GM21723 (cell line): ENCODE measurements around the gene BPI.
"Not testable (repeated sequence)": the region's sequence is repeated elsewhere in the genome, so short reads cannot be mapped to it uniquely, and the experiment has no call there.

Experiments used
- ATAC-seq: cut with Tn5 transposase; IDR thresholded peaks from one replicate; pipeline ENCODE4 v1.9.1; 2021; ENCODE audit warnings: mild to moderate bottlenecking, moderate library complexity; ENCODE audit not compliant: unreplicated experiment

BPI gene

DNA sequence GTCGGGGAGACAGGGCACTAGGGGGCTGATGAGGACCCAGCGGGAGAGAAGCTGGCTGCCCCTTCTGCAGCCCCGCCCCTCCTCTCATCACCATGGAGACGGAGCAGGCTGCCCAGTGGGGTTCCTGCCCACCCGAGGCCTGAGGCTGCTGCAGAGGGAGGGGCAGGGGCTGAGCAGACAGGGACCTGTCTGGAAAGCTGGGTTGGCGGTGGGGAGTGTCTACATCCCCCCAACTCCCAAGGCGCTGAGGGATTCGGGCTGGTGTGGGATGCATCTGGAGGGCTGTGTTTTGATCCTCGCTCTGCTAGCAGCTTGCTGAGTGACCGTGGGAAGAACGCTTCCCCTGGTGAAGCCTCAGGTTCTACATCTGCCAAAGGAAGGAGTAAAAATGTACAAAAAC is 1.2 kb upstream of the BPI start:
- ATAC-seq: no peak

DNA sequence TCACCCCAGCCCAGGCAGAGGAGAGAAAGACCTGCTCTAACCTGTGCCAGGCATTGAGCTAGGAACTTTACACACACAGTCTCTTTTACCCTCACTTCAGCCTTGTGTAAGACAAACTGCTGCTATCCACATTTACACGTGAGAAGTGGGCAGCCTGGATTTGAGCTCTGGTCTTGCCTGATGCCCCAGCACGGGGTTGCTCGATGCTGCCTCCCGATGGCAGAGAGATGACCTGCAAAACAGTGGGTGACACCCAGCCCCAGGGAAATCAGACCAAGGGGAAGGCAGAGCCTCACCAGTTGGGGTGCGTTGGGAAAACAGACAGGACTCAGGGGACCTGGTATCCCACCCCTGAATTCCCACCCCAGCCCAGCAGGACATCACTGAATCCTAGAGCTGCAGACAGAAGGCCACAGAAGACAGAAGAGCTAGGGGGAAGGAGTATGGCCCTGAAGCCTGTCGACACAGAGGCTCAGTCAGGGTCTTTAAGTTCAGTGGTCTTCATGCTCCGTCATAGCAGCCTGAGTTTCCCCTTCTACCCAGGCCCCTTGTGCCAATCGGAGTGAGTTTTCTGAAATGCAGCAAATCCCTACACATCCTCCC is 990 bp downstream of the BPI start:
- no peak for ATAC-seq

GRCh38 chr20:38305541-38305940 is 1.6 kb downstream of the BPI start:
- ATAC-seq: no peak

GRCh38 chr20:38306379-38306778 is 2.4 kb downstream of the BPI start:
- no peak for ATAC-seq

GRCh38 chr20:38307371-38308046 is 3.6 kb downstream of the BPI start:
- no peak for ATAC-seq

DNA sequence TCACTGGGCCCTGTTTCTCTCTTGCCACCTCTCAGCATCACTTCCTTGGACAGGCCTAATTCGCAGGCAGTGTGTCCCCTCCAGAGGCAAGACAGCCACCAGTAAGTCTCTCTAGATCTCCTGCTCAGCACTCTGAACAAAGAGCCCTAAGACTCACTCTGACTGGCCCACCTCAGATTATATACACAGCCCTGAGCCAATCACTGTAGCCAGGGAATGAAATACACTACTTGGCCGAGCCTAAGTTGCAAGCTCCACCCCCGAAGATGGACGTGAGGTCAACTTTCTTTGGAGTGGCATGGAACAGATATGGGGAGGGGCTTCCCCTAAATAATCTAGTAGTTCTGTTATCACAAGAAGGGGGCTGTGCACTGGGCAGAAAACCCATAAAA is 4.1 kb downstream of the BPI start:
- no peak for ATAC-seq

- no peak for ATAC-seq
These were observed 4.5 kb downstream of the BPI start for GRCh38 chr20:38308447-38308846.

DNA sequence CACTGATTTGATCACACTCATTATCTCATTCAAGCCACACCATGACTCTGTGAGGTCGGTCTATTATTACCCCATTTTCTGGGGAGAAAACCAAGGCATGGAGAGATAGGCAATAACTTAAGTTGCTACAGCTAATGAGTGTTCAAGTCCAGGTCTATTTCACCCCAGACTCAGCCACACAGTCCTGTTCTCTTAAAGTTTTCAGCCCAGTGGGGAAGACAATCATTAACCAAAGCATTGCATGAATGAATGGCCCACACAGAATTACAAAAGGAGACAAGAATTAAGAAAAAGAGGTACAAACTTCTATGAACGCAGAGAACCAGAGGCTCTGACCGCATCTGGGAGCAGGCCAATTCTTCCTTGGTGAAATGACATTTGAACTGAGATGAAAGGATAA is 7.1 kb downstream of the BPI start:
- ATAC-seq: no peak

- no peak for ATAC-seq
These were observed 7.5 kb downstream of the BPI start for GRCh38 chr20:38311491-38311890.

DNA sequence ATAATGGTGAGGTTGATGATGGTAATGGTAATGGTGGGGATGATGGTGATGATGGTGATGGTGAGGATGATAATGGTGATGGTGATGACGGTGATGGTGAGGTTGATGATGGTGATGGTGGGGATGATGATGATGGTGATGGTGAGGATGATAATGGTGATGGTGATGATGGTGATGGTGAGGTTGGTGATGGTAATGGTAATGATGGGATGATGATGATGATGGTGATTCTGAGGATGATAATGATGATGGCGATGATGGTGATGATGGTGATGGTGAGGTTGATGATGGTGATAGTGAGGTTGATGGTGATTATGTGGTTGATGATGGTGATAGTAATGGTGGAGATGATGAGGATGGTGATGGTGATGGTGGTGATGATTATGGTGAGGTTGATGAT is 9.7 kb downstream of the BPI start:
- no peak for ATAC-seq

- not testable (repeated sequence) for ATAC-seq
These were observed 10.4 kb downstream of the BPI start for GRCh38 chr20:38314350-38314749.

DNA sequence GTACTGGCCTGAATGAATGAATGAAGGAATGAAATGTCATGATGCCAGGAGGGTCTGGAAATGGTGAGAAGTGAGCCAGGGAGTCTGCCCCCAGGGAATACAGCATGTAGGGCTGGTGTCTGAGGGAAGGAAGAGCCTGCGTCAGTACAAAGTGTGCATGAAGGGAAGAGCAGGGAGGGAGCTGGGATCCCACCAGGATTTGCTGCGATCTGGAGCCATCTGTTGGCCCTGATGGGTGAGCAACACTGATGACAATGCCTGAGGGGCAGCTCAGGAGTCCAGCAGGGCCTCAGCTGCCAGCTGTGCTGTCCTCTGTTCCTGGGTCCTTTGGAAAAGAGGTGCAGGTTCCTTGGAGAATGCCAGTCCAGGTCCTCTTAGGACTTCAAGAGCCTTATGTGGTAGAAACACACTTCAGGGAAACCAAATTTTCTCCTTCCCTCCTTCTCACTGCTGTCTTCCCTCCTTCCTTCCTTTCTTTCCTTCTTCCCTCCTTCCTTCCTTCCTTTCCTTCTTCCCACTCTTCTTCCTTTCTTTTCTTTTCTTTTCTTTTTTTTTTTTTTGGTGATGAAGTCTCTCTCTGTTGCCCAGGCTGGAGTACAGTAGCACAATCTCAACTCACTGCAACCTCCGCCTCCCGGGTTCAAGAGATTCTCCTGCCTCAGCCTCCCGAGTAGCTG is 11.5 kb downstream of the BPI start:
- no peak for ATAC-seq

DNA sequence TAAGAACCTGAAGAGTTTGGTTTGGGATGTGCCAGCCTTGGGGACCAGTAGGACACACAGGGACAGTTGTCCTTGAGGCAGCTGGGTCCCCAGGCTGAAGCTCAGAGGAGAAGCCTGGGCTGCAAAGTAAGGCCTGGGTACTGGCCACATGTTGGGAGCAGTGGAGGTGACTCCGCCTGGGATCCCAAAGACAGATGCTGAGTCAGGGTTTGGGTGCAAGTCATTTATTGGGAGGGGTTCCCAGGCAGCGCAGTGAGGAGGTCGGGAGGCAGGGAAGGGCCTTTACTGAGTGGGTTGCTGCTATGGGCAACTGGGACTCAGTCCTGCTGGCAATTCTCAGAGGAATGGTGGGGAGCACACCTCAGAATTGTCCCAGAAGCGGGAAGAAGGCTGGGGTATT is 12.4 kb downstream of the BPI start:
- no peak for ATAC-seq

DNA sequence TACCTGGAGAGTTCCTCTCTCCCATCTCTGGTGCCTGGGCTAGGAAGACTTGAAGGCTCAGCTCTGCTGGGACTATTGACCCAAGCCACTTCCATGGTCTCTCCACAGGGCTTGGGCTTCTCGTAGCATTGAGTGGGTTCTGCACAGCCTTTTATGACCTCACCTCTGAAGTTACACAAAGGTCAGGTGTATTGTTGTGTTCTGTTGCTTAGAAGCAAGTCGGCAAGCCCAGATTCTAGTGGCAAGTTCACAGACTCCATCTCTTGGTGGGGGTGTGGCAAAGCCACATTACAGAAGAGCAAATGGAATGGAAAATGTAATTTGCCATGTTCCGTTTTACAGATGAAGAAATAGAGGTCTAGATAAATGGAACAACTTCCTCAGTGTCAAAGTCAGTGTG is 13.5 kb downstream of the BPI start:
- no peak for ATAC-seq

GRCh38 chr20:38320221-38320620 is 16.3 kb downstream of the BPI start:
- no peak for ATAC-seq

GRCh38 chr20:38321959-38322598 is 18.1 kb downstream of the BPI start:
- no peak for ATAC-seq

DNA sequence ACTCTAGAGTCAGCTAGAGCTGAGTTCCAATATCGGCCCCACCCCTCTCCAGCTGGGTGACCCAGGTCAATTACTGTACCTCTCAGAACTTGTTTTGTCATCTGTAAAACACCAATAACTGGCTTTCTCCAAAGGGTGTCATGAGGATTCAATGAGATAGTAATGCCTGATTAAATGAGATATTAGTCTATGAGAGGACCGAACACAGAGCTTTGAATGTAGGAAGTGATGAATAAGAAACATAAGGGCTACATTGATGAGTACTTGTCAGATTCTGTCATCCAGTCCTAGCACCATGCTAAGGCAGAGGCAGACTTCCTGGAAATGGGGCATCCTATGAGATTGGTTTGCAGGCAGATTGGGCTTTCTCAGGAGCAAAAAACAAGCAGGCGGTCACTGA is 20.2 kb downstream of the BPI start:
- ATAC-seq: no peak

GRCh38 chr20:38325167-38325566 is 21.2 kb downstream of the BPI start:
- no peak for ATAC-seq

DNA sequence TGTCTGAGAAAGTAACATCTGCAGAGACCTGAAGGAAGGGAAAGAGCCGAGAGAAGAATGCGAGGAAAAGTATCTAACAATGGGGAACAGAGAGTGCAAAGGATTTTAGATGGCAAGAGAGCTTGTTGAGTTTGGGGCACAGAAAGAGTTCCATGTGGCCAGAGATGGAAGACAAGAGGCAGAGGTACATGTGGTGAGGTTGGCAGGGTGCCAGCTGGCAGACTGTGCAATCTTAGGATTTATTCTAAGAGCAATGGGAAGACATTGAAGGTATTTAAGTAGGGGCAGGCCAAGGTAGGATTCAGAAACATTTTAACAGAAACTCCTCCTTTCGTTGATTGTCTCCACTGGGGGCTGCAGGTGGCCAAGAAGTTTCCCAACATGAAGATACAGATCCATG is 21.9 kb downstream of the BPI start:
- no peak for ATAC-seq

- no peak for ATAC-seq
These were observed 22.4 kb downstream of the BPI start for GRCh38 chr20:38326309-38326708.

GRCh38 chr20:38330638-38331037 is 26.7 kb downstream of the BPI start:
- ATAC-seq: no peak

DNA sequence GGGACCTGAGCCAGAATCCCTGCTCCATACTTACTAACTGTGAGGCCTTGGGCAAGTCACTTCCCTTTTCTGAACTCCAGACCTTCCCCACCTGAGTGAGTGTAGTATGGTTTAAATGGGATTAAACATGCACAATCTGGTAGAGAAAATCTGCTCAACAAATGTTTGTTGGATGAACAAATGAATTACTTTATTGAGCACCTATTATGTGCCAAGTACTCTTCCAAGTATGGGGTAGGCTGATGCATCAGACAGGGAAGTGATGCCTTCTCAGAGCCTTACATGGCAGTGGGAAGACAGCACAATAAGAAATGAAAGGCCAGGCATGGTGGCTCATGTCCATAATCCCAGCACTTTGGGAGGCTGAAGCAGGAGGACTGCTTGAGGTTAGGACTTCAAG is 27.3 kb downstream of the BPI start:
- ATAC-seq: no peak
